CMK (cell line): ENCODE measurements around the gene SLC12A1.
A peak's percentile ranks its signal among the peaks of the same experiment; 100 is the strongest.
"Not testable (repeated sequence)": the region's sequence is repeated elsewhere in the genome, so short reads cannot be mapped to it uniquely, and the experiment has no call there.

Experiments used
- DNase-seq: peaks from one replicate; pipeline ENCODE4 v3.0.0-alpha.2; 2010; ENCODE audit warnings: low read depth

SLC12A1 gene

DNA sequence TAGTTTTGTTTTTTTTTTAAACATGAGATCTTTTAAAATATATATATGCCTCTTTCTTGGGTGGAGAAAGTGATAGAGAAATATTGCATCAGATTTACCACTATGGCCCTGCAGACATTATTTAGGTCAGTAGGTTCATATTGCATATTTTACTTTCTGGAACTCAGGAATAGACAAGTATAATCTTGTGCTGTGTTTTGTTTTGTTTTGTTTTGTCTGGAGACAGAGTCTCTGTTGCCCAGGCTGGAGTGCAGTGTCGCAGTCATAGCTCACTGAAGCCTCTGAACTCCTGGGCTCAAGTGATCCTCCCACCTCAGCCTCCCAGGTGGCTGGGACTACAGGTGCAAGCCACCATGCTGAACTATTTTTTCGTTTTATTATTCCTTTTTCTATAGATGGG, 103.6 kb downstream of the SLC12A1 start:
- no peak for DNase-seq

DNA sequence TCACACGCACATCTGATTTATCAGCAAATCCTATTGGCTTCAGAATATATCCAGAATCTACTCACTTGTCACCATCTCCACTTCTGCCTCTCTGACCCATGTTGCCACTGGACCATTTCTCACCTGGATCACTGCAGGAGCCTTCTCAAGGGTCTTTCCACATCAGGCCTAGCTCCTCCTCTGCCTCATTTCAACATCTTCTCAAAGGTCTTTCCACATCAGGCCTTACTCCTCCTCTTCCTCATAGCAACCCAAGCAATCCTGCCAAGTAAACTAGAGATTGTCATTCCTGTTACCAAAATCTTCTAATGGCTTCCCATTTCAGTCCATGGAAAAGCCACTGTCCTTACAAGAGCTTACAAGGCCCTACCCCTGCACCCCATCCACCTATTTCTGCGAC, 107.1 kb downstream of the SLC12A1 start:
- DNase-seq: no peak

DNA sequence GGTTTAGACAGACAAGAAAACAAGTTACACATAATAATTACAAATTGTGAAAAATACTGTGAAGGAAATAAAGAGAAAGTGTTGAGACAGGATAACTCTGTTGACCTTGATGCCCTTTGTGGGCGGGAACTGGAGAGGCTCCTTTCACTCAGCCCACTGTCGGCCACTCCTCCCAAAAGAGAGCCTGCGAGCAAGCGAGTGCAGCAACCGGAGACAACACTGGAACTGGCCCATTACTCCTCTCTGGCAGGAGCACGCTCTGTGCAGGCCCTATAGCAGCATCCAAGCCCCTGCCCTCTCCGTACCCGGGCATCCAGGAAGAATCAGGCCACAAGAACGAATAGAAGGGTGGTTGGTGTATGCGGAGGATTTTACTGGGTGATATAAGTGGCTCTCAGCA, 108.9 kb downstream of the SLC12A1 start:
- DNase-seq: no peak

DNA sequence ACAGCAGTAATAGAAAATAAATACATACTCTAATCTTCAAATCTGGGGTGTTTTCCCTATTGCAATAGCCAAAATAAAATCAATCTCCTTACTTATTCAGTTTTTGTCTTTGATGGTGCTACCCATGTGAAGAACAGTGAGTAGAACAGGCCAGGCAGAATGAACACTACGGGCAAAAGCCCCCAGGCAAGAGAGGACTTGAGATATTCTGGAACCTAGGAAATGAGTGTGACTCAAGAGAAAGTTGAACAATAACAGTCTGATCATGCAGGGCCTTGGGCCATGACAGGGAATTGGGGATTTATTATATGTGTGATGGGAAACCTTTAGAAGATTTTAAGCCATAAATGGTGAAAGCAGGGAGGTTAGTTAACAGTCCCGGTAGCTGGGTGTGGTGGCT, 111.1 kb downstream of the SLC12A1 start:
- no peak for DNase-seq

DNA sequence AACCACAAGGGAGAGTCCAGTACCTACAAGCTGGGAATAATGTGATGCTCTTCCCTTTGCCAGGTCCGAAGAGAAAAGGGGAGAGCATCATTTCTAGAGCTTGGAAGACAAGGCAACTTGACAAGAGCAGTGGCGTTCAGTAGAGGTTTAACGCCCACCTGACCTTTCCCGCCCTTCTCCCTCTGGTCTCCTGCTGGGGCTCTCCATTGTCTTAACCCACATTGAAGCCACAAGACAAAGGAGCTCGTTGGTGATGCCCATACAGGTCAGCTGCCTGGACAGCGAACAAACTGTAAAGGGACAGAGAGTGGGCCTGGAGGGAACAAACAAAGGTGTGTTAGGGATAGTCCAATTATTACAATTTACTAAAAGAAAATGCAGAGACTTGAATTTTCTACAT, 112.0 kb downstream of the SLC12A1 start:
- no peak for DNase-seq

DNA sequence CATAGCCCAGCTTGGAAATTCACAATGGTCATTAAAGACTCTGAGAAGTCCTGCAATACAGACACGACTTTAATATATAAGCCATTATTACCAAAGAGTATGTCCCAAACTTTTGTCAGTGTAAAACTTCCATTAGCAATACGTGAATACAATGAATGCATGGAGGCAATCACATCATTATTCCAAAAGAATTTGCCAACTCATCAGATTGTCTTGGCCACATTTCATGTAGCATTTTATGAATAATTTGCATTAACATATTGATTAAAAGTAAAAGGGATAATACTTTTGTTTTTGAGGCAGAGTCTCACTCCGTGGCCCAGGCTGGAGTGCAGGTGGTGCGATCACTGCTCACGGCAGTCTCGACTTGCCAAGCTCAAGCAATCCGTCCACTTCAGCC, 117.2 kb downstream of the SLC12A1 start:
- no peak for DNase-seq

DNA sequence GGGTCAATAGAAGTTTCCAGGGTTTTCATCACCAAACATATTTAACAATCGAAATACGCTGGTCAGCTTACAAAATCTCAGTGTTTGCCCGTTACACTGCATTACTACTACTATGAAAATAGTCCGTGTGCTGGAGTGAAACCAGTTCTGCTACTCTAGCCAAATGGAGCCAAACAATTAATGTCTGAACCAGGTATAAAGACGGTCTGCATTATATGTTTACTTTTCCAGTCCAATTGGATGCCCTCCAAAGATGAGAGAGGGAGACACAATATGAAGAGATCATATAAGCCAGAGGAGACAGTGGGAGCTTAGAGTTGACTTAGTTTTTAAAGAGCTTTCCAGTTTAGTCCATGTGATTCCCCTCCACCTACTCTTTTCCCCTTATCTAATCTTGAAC, 118.8 kb downstream of the SLC12A1 start:
- DNase-seq: no peak

DNA sequence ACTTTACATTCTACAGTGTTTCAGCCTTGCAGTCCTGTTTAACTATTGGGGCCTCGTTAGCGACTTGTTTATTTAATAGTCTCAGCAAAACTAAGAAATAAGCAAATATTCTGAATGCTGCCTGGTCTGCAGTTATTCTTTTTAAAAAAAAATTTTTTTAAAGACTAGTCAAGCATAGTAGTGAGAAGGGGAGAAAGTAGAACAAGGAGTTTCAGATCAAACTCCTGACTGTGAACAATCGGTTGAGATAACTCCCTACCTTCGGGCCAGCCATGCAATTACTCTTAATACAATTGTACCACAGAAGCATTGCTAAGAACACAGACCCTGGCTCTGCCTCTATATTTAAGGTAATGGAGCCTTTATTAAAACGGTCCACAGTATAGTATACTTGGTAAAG, 119.3 kb downstream of the SLC12A1 start:
- no peak for DNase-seq

DNA sequence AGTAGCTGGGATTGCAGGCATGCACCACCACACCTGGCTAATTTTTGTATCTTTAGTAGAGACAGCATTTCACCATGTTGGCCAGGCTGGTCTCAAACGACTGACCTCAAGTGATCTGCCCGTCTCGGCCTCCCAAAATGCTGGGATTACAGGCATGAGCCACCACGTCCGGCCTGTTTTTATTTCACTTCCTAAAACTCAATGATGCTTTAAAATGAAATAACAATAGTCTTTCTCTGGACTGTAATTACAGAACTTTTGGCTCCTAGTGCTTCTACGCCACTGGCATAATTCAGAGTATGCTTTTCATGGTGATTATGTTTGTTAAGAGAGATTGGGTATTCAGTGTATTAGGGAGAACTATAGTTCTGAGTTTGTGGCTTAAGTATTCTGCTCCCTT, 120.1 kb downstream of the SLC12A1 start:
- not testable (repeated sequence) for DNase-seq

DNA sequence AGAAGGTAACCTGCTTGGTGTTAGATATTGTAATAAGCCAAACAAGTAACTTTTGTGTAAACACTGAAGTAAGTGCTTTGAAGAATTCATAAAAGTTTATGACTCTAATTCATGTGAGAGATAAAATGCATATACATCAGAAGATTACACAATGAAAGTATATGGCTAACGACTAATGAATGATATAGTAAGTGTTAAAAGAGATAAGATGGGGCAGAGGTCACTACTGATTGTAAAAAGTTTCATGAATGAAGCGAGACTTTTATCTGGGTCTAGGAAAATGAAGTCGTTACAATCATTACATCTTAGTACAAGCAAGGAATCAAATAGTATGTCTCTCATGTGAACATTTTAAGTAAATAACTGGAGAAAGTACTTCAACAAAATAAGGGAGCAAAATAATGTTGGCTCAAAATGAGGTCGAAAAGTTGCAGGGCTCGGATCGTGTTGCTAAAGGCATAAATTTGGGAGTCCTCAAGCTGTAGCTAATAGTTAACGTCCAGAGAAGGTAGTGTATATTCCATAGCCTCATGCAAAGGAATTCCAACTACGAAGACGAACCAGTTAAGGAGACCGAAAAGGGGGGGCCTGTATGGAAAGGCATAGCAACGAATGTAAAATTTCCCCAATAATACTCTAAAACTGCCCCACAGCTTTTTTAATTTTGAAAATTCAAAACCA, 124.1 kb downstream of the SLC12A1 start:
- no peak for DNase-seq

DNA sequence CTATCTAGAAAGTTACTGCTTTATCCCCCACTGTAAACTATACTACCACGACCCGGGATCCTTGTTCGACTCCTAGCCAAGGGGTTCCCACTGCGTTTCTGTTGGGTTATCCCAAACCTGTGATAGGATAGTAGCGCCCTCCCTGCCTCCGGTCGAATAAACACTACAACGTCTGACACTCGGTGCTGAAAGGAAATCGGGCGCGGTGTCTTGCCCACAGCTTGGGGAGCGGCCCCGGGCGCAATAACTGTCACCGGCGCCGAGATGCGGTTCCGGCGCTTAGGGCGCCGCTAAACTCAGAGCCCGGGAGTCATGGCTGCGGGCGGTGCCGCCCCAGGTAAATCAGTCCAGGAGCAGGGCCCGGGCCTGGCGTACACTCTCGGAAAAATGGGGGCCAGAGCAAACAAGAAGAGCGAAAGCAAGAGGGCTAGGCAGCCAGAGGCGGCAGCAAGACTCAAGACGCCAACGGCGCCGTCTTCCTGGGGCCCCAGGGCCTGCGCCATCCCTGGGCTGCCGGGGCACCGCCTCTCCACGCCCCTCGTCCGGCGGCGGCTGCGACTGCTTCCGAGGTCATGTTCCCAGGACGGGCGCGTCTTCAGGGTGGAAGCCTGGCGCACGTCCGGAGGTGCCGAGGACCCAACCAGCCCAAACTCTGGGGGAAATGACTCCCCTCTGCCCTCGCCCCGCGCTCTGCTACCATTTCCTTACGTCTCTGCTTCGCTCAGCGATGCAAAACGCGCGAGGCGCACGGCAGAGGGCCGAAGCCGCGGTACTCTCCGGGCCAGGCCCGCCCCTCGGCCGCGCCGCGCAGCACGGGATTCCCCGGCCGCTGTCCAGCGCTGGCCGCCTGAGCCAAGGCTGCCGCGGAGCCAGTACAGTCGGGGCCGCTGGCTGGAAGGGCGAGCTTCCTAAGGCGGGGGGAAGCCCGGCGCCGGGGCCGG, 125.0 kb downstream of the SLC12A1 start, which contains the start of gene DUT:
Gene DUT, plus strand, starts transcription at position 575 of the 941 bp plus-strand sequence. Its CDS starts 87 bp downstream, at position 662.
- DNase-seq: peak; percentile 33

DNA sequence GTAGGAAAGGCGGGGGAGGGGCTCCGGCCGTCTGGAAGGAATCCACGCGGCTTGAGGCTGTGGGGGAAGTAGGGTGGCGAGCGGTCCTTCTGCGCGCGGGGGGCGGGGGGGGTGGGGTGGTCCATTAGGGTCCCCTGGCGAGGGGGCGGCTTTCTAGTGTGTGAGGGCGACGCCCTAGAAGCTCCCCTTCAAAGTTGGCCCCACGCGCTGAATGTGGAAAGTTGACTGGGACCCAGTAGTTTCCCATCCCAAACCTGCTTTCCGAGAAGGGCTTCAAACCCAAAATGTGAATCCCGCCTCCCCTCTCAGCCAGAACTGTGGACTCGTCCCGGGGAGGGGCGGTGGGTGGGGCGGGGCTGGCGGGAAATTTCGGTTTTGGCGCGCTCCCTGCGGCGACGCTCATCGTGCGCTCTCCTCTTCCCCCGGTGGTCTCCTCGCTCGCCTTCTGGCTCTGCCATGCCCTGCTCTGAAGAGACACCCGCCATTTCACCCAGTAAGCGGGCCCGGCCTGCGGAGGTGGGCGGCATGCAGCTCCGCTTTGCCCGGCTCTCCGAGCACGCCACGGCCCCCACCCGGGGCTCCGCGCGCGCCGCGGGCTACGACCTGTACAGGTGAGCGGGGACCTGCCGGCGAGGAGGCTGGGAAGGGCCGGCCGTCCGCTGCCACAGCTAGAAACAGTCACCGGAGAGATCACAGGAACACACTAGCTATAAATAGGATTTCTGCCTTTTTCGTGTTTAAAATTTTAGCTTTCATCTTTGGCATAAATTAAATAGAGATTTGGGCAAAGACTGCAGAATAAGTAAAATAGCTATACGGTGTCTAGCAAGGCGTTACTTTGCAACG, 125.9 kb downstream of the SLC12A1 start:
- peak; percentile 58 for DNase-seq

DNA sequence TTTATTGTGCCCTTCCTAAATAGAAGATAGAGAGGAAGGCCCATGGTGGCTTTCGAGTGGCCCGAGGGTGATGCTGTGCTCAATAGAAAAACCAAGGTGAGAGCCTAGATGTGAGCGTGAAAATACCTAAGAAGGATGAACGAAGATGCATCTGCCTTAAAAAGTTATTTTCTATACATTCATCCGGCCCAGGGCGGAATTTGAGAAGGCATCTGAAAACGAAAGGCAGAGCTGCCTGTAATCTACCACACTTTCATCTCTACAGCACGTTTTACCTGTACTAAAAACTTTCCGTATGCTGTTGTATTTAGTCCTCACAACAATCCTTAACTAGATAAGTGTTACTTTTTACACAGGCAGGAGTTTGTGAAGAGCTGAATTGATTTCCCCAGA, 126.5 kb downstream of the SLC12A1 start:
- no peak for DNase-seq

DNA sequence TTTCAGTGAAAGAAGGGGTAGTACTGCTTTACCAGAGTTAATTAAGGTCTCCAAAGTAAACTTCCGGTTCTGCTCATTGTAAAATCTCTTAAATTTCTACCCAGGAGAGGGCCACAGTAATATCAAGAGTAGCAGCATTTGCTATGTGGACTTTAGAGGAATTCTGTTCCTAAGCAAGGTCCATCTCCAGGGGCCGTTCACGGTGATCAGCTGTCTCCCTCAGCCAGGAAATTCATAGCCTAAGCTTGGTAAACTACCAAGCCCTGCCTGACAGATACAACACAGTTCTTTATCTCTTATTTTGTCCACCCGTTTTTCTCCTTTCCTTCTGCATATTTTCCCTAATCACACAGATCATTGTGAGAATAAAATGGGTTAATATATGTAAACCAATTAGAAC, 127.4 kb downstream of the SLC12A1 start:
- DNase-seq: no peak

DNA sequence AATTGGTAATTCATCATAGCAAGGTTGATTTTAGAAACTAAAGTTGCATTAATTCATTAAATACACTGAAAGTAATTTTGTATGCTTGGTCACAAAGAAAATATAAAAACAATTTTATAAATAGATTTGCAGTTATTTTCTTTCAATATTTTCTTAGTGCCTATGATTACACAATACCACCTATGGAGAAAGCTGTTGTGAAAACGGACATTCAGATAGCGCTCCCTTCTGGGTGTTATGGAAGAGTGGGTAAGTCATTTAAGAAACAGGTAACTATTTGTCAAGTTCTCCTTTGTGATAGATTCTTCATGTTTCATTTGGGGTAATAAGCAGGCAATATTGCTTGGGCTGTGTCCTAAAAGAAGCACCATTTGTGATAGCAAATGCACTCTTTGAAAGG, 128.2 kb downstream of the SLC12A1 start:
- no peak for DNase-seq

DNA sequence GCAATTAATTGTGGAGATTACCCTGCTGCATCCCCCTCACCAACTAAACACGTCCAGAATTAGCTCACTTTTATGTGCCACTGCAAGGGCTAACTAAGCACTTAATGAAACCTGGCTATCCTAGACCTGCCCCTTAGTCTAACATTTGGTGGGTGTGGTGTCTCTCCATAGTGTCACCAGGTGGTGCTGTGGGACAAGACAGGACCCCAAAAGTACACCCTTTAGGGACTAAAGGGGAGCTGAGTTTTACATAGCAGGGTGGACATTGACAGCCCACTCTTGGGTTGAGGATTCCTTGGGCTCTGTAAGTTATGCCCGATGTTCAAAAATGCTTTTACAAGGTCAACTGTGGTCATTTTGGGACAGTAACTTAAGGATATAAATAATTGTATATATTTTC, 130.8 kb downstream of the SLC12A1 start:
- no peak for DNase-seq

DNA sequence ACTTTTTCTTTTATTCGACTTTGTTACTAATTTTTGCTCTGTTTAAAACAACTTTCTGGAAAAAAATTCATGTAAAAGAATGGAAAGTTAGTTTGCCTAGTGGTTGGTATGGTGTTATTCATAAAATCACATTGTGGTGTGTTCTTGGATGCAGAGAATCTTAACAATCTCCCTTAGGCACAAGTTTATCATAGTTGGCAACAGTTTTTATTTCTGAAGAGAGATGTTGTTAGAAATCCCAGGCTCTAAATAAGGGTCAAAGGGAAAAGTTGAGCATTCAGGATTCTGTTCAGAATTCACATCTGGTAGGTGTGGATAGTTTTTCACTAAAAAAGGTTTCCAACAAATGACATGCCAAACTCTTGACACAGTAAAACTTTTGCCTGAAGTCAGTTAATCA, 131.5 kb downstream of the SLC12A1 start:
- no peak for DNase-seq

DNA sequence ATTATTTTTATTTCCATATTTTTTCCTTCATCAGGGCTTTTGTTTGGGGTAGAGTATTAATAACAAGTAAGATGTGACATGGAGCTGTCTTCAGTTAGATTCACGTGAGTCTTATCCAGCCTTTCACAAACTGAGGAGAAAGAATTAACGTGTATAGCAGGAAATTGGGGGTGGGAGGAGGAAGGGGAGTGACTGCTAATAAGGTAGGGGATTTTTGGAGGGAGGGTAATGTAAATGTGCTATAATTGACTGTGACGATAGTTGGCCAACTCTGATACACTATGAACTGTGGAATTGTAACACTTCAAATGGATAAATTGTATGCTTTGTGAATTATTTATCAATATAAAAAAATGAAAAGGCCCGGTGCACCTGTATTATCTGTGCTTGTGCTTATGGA, 134.0 kb downstream of the SLC12A1 start:
- no peak for DNase-seq

DNA sequence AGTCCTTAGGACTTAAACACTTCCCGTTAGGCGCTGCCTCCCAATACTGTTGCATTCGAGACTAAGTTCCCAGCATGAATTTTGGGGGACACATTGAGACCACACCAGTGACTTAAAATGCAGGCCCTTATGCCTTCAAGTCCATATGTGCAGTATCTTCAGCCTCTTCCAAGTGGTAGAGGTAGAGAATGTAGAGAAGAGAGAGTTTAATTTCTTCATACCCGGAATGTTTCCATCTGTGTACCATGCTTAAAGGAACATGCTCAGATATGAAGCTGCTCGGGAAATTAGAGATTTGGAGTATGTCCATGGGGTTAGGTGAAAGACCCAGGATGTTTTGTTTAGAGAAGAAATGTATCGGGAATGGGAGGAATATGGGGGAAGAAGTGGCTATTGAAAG, 137.8 kb downstream of the SLC12A1 start:
- DNase-seq: no peak

DNA sequence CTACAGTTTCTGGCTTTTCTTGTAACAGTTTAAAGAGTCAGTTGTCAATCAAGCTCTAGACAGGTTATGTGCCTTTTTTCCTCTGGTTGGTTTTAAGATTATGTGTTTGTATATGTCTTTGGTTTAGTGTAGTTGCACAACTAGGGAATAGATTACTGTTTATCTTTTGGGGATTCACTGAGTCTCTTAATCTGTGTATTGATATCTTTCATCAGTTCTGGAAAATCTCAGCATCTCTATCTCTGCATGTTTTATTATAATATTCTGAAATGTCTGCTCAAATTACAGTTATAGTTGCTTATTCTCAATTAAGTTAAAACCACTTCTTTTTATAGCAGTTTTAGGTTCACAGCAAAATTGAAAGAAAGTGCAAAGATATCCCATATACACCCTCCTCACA, 139.4 kb downstream of the SLC12A1 start:
- no peak for DNase-seq

DNA sequence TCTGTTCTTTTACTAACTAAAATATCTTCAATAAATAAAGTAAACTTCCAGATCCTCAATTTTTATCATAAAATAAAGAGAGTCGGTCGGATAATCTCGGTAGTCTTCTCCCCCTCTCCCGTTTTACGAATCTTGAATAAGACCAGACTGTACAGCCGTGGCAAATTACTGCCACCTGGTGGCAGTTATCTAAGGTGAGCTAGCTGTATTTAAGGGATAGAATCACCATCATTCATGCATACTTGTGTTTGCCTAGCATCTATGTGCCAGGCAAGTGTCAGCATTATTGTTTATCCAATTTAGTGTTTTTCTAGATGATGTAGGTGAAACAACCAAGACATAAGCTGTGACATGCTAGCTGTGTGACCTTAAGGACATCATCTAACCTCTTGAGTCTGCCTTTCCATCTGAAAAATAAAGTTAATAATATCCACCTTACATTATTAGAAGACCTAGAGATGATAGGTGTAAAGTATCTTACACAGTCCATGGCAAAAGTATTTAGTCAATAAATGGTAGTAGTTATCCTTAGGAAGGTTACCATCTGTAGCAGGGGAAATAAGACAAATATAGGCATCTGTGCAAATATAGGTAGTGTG, 146.5 kb downstream of the SLC12A1 start:
- peak; percentile 36 for DNase-seq
